Anterior cingulate cortex (tissue), 58 donors: Measurements from ENCODE around the gene HGS.

Experiments used
- DNase-seq, 58 donors: peaks; one replicate each; lab custom pipeline; 2025; lab: John Stamatoyannopoulos, UW

The HGS gene

GRCh38 chr17:81701288-81702071 lies 17.7 kb downstream of the HGS start:
- DNase-seq: no peak

- DNase-seq: peak; percentile 31 to 96 (median 90)
These were observed 19.3 kb downstream of the HGS start, which contains the start of gene MRPL12 for GRCh38 chr17:81702934-81703746. Gene MRPL12, plus strand, starts transcription at chr17:81703367. Its CDS starts 135 bp downstream, at chr17:81703502.

GRCh38 chr17:81703747-81704654 lies 20.2 kb downstream of the HGS start:
- DNase-seq: no peak

- no peak for DNase-seq
These were observed 21.9 kb downstream of the HGS start for GRCh38 chr17:81705518-81706231.

GRCh38 chr17:81706232-81706611 lies 22.4 kb downstream of the HGS start:
- no peak for DNase-seq

DNA sequence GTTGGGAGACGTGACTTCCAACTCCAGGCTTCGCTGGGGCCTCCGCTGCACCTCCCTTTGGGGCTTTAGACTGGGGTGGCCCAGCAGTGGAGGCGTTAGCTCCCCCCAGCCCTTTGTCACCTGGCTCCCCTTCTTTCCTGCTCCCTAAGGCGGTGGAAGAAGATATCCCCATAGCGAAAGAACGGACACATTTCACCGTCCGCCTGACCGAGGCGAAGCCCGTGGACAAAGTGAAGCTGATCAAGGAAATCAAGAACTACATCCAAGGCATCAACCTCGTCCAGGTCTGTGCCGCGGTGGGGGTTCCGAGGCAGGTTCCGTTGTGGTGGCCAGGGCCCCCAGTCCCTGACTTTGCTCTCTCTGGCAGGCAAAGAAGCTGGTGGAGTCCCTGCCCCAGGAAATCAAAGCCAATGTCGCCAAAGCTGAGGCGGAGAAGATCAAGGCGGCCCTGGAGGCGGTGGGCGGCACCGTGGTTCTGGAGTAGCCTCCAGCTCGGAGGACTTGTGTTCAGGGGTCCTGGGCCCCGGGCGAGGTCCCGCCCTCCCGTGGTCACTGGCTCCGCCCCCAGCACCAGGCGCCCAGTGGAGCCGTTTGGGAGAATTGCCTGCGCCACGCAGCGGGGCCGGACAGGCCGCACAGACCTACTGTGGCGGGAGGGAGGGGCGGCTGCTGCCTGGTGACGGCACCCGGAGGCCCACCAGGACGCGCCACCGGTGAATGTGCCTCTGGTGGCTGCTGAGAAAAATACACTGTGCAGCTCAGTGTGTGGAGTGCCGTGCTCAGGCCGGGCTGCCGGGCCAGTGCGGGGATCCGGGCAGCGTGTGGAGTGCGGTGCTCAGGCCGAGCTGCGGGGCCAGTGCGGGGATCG lies 23.2 kb downstream of the HGS start:
- DNase-seq: no peak

GRCh38 chr17:81707725-81708646 lies 24.2 kb downstream of the HGS start:
- no peak for DNase-seq

DNA sequence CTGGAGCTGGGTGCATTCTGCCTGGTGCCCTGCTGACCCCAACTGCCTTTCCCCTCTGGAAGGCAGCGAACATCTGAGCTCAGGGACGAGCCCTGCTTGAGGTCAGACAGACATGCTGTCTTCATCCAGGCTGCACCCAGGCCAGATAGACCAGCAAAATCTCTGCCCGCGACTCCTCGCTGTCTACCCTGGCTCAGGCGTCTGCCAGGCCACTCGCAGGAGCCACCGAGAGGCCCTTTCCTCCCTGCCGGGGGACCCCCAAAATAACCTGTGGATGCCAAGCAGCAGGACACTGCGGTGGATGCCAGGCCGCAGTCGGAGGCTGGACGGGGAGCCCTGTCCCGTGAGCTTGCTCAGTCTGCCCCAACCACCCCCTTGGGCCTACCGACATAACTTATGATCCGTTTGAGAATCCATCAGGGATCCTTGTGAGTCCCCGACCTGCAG lies 25.0 kb downstream of the HGS start:
- DNase-seq: no peak

DNA sequence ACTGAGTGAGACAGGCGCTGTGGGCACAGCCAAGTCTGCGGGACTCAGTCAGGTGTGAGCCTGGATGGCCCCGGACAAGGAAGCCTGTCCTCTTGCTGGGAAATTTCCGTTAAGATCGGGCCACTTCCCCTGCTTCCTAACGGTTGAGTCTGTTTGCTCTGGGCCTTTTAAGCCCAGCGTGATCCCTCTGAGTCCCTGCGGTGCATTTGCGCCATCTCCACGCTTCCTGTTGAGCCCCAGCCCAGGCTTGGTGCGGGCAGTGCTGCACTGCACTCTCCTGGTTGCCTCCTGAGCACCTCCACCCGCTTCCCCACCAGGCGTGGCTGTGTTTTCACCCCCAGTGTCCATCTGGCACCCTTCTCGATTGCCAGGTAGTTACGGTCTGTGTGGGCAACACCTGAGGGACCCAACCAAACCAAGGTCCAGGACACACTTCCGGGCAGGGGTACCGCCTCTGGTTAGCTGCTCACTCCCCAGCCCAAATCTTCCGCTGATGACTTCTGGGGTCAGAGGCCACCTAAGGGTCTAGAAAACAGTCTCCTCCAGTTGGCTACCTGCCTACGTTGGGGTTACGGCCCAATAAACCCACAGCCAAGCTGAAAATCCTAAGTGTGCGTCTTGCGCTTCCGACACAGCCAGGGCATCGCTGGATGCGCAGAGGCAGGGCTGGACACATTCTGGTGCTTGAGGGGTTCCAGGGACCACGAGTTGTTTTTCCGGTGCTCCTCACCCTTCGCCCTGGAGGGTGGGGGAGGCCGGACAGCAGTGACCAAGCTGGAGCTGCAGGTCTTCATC lies 26.9 kb downstream of the HGS start:
- peak in 2 of 58 donors; percentile 10 to 15 for DNase-seq

GRCh38 chr17:81711814-81712467 lies 28.1 kb downstream of the HGS start, which contains the start of gene SLC25A10:
Gene SLC25A10, plus strand, starts transcription at chr17:81712284. Its CDS starts 143 bp downstream, at chr17:81712427.
- peak in 54 of 58 donors; percentile 11 to 81 (median 60) for DNase-seq

GRCh38 chr17:81712468-81713003 lies 28.7 kb downstream of the HGS start:
- DNase-seq: peak in 3 of 58 donors; percentile 9 to 56 (median 48)

GRCh38 chr17:81713004-81713555 lies 29.3 kb downstream of the HGS start:
- peak in 11 of 58 donors; percentile 13 to 38 (median 20) for DNase-seq

DNA sequence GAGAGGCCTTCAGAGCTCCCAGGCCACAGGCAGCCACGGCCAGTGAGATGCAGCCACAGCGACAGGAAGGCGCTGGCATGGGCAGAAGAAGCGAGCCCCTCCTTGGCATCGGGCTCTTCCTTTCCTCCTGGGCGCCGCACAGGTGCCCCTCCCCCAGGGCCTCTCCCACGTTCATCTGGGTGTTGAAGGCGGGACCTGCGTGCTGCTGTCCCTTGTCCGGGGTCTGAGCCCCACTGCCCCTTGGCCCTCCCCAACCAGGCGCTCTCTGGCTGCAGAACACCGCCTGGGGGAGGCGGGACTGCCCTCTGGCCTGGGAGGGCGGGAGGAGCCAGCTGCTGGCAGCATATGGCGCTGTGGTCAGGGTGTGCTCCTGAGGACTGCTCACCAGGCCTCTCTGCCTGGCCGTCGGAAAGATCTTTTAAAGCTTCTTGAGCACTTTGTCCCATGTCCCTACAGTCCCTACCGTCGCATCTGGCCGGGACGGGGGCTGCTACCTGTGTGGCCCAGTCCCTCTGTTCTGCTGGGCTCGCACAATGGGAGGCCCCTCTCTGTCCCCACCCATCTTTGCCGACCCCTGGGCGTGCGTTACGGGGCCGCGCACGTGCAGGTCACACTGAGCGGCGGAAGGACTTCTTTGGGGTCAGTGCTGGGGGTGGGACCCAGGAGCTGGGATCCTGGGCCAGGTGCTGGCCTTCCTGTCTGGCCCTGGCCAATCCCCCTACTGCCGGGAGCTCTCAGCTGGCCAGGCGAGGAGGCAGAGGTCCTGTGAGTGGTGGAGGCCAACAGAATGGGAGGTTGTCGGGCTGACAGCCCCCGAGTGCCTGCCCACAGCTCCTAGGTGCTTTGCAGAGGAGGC lies 30.0 kb downstream of the HGS start:
- DNase-seq: no peak

DNA sequence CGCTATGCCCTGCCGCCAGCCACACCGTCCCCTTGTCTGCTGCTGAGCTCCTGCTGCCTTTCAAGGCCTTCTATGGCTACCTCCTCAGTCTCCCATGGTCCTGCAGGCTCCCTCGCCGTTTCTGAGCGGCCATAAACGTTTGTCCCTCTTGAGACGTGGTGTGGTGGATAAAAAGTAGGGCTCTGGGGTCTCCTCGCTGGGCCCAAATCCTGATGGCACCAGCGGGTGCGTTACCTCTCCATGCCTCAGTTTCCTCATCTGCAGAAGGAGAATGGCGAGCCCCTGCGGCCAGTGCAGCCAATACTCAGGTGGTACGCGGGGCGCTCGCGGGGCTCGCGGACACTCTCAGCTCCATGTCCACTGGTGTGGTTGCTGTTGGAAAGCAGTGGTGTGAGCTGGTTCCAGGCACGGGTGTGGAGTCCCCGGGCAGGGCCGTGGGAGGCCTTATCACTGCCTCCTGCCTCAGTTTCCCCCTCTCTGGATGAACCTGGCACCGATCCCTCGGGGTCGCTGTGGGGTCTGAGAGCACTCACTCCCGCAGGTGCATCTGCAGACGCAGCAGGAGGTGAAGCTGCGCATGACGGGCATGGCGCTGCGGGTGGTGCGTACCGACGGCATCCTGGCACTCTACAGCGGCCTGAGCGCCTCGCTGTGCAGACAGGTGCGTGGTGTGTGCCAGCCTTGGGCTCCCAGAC lies 30.7 kb downstream of the HGS start:
- DNase-seq: no peak
